GM12878 (cell line): ENCODE measurements around the gene MRPS23. TPM values are rescaled to one million over a fixed set of nuclear protein-coding genes. Genes with fewer than 3 reads are reported as not detected.

ENCODE experiments used
- ATAC-seq: fragments of 200-7000 bp; cut with Tn5 transposase; 3 replicates; pipeline ENCODE4 v1.9.1; 2020; ENCODE audit warnings: mild to moderate bottlenecking, moderate library complexity
- BruUV-seq: library from RNA; stranded (reverse); fragments of 400-500 nt; replicated peaks from 2 replicates; lab custom pipeline; 2021; lab: Mats Ljungman, UMichigan
- CTCF ChIA-PET: fragments of 300-600 bp; sonication (Branson Sonifier 250); formaldehyde crosslinking; extraction: SDS; loops from one replicate; lab custom pipeline; 2021; ENCODE audit warnings: inconsistent platforms; lab: Yijun Ruan, JAX
- POLR2A ChIA-PET: fragments of 350-600 bp; formaldehyde crosslinking; extraction: SDS; loops from one replicate; lab custom pipeline; 2021; ENCODE audit warnings: inconsistent platforms; lab: Charles Lee
- RAD21 ChIA-PET: fragments of 300-600 bp; sonication (Branson Sonifier 250); formaldehyde crosslinking; loops from one replicate; lab custom pipeline; 2023; ENCODE audit warnings: antibody characterized with exemption; ENCODE audit not compliant: unreplicated experiment; lab: Charles Lee
- SMC1A ChIA-PET: fragments of 300-600 bp; sonication (Branson Sonifier 250); formaldehyde crosslinking; loops from one replicate; lab custom pipeline; 2023; ENCODE audit not compliant: unreplicated experiment, uncharacterized antibody; lab: Charles Lee
- DNase-seq: peaks from one replicate; pipeline ENCODE4 v3.0.0-alpha.2; 2011; ENCODE audit warnings: low read depth, low spot score
- FAIRE-seq: peaks from 3 replicates; lab custom pipeline; 2011; peaks lifted over from hg19 to GRCh38; lab: Jason Lieb, UNC
- H2AFZ ChIP-seq: 2 replicates; pipeline ENCODE4 v1.6.0; 2011; ENCODE audit warnings: low read depth, low read length, control low read depth; ENCODE audit not compliant: control insufficient read depth
- H3K27ac ChIP-seq: 2 replicates; pipeline ENCODE4 v1.5.1; 2011; ENCODE audit warnings: control low read depth; ENCODE audit not compliant: control insufficient read depth, insufficient read depth
- H3K27me3 ChIP-seq, 2 experiments: replicated peaks in 1 of 2; 2 replicates each; pipeline versions ENCODE4 v1.6.0 to v1.6.1; 2011; ENCODE audit warnings: low read length in 1 of 2; ENCODE audit not compliant: control insufficient read depth in 2 of 2, insufficient read depth in 2 of 2
- H3K36me3 ChIP-seq, 2 experiments: 2 replicates each; pipeline ENCODE4 v1.5.1; 2011; ENCODE audit warnings: low read length in 1 of 2; ENCODE audit not compliant: control insufficient read depth in 2 of 2, insufficient read depth in 2 of 2
- H3K4me1 ChIP-seq: 2 replicates; pipeline ENCODE4 v1.6.1; 2011; ENCODE audit warnings: mild to moderate bottlenecking, low read length, moderate library complexity, mixed read lengths; ENCODE audit not compliant: control insufficient read depth, insufficient read depth
- H3K4me2 ChIP-seq: 2 replicates; pipeline ENCODE4 v1.6.0; 2011; ENCODE audit warnings: control low read depth; ENCODE audit not compliant: control insufficient read depth, insufficient read depth
- H3K4me3 ChIP-seq: fragments of 200-600 bp; sonication (generic); 2 replicates; pipeline ENCODE4 v1.5.1; 2016
- H3K79me2 ChIP-seq: 2 replicates; pipeline ENCODE4 v1.6.0; 2011; ENCODE audit warnings: low read length; ENCODE audit not compliant: control insufficient read depth, insufficient read depth
- H3K9ac ChIP-seq: 2 replicates; pipeline ENCODE4 v1.8.0; 2011; ENCODE audit warnings: low read length, control low read depth, mixed read lengths; ENCODE audit not compliant: control insufficient read depth, insufficient read depth
- H3K9me3 ChIP-seq: replicated peaks from 3 replicates; pipeline ENCODE4 v1.5.1; 2011; ENCODE audit warnings: mild to moderate bottlenecking, low read length; ENCODE audit not compliant: control insufficient read depth, insufficient read depth
- H4K20me1 ChIP-seq: 2 replicates; pipeline ENCODE4 v1.6.0; 2011; ENCODE audit not compliant: control insufficient read depth, insufficient read depth
- PRDM15 ChIP-seq: fragments of 450-650 bp; formaldehyde crosslinking; IDR thresholded peaks from 2 replicates; pipeline ENCODE4 v1.4.0; 2020; ENCODE audit warnings: mild to moderate bottlenecking, moderate library complexity
- WGBS: methylation state at CpG from one replicate; pipeline ENCODE4 v1.1.6; 2016; ENCODE audit warnings: low lambda C conversion rate; ENCODE audit not compliant: insufficient replicate concordance, insufficient coverage; ENCODE audit errors: missing lambda C conversion rate; 5-methylcytosine and 5-hydroxymethylcytosine counted together
- in situ Hi-C: fragments of 300-500 bp; cut with MboI; formaldehyde crosslinking; loops from 9 replicates; pipeline ENCODE4 v1.14.3; 2018; ENCODE audit warnings: mixed read lengths
- intact Hi-C: fragments of 100-400 bp; cut with micrococcal nuclease; formaldehyde crosslinking; loops from one replicate; pipeline ENCODE4 v1.14.2; 2022; ENCODE audit not compliant: unreplicated experiment
- polyA plus RNA-seq, 11 experiments: library from polyadenylated mRNA; depleted of rRNA in 4 of 11; unstranded in 6 of 11; stranded (reverse) in 5 of 11; fragments of >200 nt; fragmentation: Nextera tagmentation in 4 of 11; fragmentation: Illumina TruSeq in 1 of 11; extraction: Ambion mirVana in 4 of 11; extraction: Trizol in 1 of 11; gene quantifications; 1 replicate in 1 of 11; 2 replicates in 10 of 11; pipeline versions ENCODE4 v1.2.1 to v1.2.3, GENCODE V29; 2011 to 2016; ENCODE audit warnings: inconsistent platforms in 2 of 11, missing spikeins in 2 of 11, low read depth in 1 of 11
- total RNA-seq, 4 experiments: library from RNA; depleted of rRNA in 3 of 4; stranded (reverse); fragments of >200 nt in 3 of 4; fragmentation: Illumina TruSeq in 1 of 4; extraction: Trizol in 1 of 4; gene quantifications; 2 replicates each; pipeline versions ENCODE4 v1.2.1 to v1.2.3, GENCODE V29; 2013 to 2021

Gene MRPS23
- total and polyA plus RNA-seq, 10 of the 15 experiments (the other 5 are each of a cell fraction or from before 2014, with no cell fraction given), result 65.3 to 237 (median 87.9) TPM

DNA sequence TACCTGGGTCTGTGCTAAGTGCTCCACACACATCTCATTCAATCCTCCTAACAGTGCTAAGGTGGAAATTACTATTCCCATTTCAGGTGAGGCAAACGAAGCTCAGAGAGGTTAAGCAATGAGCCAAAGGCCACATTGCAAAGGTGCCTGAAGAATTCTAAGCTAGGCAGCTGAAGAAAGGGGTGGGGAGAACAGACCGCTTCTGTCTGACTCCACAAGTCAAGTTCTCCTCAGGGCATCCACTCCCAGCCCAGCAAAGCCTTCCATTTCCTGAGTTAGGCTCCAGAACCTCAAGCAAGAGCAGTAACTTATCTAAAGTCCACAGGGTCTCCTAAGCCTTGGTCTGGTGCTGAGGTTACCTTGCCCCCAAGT is 27.0 kb upstream of the MRPS23 start:
- H2AFZ ChIP-seq, result no peak overlapping the region
- H3K4me3 ChIP-seq, result no peak overlapping the region
- no peak overlapping the region for H3K4me2 ChIP-seq
- peaks cover 8% of the 10 kb centered on the region for H3K4me1 ChIP-seq
- no peaks in the 10 kb centered on the region for H3K36me3 ChIP-seq
- DNase-seq (no peak), ATAC-seq (no peak), FAIRE-seq (no peak)
- H3K27ac ChIP-seq, result no peak overlapping the region
- no peaks in the 10 kb centered on the region for H4K20me1 ChIP-seq
- ChIA-PET SMC1A (interaction anchor here (0.9 to 1.0 kb wide), 2 partner anchors 16 to 113 kb away, joined by 3 to 5 read pairs; no protein-coding TSS in a partner anchor), CTCF (interaction anchor here (0.8 to 5.9 kb wide), 3 partner anchors 14 to 44 kb away, joined by 3 to 23 read pairs (median 12); no protein-coding TSS in a partner anchor), POLR2A (interaction anchor here (0.7 kb wide), 1 partner anchor 978 kb away, joined by 6 read pairs; no protein-coding TSS in a partner anchor)
- in situ Hi-C loops, result no loop called here
- H3K79me2 ChIP-seq, result no peaks in the 10 kb centered on the region
- H3K9ac ChIP-seq, result no peak overlapping the region
- 25% methylated on average over 2 of the region's 2 CpGs for WGBS
- H3K27me3 ChIP-seq, result peaks cover 0 to 1% of the 10 kb centered on the region in 2 experiments; a peak in 1 of 4 replicates
- no TSS peak for BruUV-seq
- TF ChIP-seq PRDM15 (CRISPR knock-in tag), result no peak
- TF ChIP-seq, all 136 proteins: peak for 0
- RAD21 ChIA-PET, result interaction anchor here (1.2 kb wide), 1 partner anchor 17 kb away, joined by 3 read pairs; no protein-coding TSS in a partner anchor
- H3K9me3 ChIP-seq, result no peaks in the 10 kb centered on the region
- intact Hi-C loops, result no loop called here
